HG03135 (cell line): ENCODE results near the gene GRM5.
"Not testable (repeated sequence)": the region's sequence is repeated elsewhere in the genome, so short reads cannot be mapped to it uniquely, and the experiment has no call there.

Source experiments
- ATAC-seq: cut with Tn5 transposase; IDR thresholded peaks from one replicate; pipeline ENCODE4 v1.9.1; 2021; ENCODE audit warnings: mild to moderate bottlenecking, moderate library complexity; ENCODE audit not compliant: unreplicated experiment

GRM5 gene

DNA sequence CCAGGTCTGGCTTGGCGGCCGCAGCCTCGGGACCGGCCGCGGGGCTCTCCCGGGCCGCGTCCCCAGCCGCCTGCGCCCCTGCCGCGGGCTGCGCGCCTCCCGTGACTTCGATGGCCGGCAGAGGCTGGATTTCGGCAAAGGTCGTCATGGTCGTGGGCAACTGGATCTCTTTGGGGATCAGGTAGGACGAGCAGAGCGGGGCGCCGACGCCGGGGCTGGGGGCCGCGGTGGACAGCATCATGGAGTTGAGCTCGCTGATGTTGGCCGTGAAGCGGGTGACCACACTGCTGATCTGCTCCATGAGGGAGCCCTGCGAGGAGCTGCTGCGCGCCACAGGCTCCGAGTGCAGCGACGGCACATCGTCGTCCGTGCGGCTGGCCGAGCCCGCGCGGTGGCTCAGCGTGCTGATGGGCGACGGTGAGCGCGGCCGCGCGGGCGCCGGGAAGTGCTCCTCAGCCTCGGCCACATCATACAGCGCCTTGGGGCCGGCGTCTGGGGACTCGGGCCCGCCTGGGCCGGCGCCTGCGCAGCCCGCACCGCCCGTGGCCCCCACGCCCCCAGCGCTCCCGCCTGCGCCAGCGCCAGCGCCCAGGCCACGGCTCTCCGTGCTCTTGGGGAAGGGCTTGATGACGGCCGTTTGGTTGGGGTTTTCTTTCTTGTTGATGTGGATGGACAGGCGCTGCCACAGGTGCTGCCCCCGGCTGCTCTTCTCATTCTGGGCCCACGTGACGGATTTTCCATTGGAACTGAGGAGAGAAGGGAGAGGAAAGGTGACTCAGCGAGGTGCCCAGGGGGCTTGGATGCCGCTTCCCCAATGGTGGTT lies 556.8 kb downstream of the GRM5 start:
- no peak for ATAC-seq

DNA sequence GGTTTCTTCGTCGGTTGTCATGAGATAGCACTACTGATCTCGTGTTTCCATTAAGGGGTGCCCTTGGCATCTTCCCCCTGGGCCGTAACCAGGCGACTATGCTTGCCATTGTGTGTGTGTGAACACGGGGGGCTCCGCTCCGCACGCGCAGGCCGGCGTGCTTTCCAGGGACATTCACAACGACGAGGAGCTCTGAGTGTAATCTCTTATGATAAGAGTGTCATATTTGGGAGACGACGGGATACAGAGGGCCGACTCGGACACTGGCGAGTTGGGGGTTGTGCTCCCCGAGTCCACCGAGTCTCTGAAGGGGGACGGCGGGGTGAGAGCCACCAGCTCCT lies 557.4 kb downstream of the GRM5 start:
- no peak for ATAC-seq

DNA sequence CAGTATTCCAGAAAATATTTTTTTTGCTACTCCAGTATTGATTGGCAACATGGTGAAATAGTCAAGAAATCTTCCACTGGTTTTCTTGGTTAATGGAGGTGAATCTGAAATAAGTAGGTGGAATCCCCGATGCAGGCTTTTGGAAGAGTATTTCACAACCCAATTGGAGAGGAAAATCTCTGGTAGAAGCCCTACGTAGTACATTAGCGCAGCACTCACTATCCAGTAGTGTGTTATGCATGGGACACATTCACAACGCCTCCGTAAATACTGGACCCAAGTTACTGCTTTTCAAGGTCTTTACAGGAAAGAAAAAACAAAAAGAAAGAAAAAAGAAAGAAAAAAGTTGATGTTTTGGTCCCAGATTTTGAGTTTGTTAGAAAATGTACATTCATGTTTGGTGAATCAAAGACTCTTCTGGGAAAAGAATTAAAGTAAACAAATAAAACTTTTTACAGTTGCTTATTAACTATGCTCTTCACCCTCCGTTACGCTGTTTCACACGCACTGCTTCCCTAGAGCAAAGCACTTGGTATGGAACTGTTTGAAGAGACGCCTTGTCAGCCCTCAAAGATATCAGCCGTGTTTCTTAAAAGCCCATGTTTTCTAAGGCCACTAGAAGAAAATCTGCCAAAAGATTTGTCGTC lies 557.9 kb downstream of the GRM5 start:
- no peak for ATAC-seq

DNA sequence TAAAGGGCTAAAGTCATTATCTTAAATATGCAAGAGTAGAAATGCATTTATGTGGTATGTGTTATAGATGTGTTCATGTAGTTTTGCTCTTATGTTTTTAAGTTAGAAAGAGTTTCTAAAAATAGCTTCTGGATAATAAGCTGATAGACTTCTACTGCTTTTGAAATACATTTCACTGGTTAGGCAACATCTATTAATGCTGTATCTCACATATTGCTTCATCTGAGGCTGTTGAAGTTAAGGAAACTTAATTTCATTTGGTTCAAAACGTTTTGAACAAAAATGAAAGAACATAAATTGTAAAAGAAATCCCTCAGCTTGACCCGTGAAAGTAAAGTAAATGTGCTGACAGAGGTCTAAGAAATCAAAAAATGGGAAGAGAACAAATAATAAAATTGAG lies 564.2 kb downstream of the GRM5 start:
- ATAC-seq: no peak

DNA sequence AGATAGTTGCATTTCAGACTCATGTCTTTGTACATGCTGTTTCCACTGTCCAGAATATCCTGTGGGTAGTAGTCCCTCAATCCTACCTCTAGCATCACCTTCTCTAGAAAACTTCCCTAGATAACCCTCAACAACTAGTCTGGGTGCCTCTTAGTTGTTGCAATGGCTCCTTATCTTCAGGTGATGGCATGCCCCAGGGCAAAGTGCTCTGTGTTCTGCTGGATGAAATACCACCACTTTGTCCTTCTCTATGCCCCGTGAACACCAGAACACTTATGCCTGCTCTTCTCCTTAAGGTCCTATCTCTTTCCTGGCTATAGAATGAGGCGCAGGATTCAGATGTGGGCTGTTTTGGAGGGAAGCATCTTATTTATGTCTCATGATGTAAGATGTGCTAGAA lies 569.9 kb downstream of the GRM5 start:
- no peak for ATAC-seq

DNA sequence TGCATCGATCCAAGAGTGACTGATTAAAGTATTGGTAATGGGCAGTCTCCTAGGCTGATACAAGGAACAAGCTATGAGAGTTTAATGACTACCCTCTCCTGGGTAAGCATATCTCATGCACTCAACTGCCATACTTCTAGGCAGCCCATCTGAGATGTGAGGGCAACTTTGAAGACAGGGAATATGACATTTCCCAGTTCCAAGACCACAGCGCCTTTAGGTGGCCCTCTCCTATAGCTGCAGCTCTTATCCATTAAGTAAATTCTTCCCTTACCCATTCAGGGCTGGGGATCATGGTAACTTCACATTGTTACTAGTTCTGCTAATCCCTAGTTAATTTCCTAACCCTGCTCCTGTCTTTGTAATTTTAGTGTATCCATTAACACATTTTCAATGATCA lies 570.9 kb downstream of the GRM5 start:
- no peak for ATAC-seq

DNA sequence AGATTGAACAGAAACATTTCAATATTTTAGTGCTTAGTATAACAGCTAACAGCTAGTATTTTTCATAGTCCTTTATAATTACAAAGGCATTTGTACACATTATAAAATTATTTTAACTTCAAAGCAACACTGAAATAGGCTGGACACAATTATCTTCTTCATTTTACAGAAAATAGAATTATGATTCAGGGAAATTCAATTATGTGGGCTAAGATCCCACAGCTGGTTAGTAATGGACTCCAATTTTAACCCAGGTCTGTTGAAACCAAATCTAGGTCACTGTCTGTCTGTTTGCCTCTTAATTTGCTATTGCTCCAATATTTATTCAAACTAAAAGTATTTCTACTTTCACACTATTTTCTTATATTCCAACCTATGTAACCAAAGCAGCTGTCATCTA lies 574.1 kb downstream of the GRM5 start:
- ATAC-seq: no peak

DNA sequence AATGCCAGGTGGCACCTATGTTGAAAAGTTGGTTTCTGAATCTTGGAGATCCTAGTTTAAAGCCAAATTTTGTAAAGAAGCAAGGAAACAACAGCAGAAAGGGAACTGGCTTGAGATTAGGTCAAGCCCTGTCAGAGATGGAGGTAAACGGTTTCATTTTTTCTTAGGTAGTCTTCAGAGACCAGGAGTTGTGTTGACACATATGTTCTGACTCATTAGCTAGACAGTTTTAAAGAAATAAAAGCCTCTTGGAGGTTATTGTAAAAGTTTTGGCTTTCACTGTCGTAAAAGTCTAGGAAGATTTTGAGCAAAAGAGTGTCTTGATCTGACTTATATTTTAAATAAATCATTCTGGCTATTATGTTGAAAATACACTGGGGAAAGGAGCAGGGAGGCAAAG lies 576.8 kb downstream of the GRM5 start:
- ATAC-seq: no peak

DNA sequence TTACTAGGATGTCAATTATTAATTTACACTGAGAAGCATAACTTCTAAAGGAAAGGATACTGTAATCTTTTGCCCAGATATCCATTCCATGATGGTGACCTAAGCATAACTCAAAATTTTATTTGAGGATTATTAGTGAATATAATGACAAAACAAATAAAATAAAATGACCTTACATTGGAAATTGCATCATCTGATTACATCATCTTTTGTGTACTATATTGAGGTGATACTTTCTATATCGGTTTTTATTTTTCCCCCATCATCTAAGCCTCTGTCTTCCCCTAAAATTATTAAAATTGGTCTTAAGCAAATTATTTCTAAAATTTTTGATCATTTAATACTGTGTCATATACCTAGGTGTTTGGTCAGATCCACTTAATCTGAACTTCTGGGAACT lies 578.1 kb downstream of the GRM5 start:
- no peak for ATAC-seq

DNA sequence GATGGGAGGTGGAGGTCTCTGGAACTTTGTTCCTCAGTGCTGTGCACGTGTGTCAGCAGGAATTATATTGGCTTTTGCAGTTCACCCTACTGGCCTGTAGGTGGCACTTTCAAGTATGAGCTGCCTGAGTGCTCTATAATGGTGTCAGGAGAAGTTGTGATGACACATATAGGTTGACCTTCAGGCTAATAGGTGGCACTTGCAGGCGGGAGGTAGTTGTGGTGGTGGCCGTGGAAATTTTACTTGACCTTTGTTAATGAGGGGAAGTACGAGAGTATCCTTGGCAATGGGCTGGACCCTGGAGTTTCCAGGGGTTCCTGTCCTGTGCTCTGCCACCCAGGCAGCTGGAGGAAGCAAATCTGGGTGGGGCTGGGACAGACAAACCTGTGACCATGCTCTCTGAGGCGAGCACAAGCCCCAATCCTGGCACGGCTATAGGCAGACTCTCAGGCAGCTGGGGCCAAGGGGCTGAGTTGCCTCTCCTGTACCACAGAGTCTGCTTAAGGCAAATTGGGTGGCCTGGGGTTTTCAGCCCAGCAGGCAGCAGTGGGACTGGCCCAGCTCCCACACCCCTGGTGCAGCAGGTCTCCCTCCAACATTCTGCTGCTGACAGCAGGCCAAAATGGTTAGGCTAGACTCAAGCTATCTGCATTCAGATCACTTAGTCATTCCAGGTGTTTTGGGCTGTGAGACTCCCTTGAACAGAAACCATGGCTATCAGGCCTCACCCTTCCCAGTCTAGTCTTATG lies 580.7 kb downstream of the GRM5 start:
- ATAC-seq: peak; percentile 77

DNA sequence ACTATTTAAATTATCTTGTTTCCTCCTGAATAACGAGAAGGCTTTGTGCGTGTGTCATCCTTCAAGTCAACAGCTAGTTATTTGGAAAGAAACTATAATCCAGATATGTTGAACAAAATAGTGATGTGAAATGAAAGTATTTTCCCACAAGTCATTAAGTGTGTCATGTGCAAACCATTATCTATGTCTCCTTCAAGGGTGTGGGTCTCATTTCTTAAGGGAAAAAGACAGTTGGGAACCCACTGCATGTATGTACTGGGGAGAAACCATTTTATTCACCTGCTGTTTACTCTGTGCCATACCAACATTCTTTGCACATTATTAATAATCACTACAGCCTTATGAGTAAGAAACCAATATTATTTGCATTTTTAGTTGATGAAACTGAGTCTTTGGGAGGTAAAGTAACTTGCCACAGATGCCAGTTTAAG lies 582.9 kb downstream of the GRM5 start:
- ATAC-seq: no peak

DNA sequence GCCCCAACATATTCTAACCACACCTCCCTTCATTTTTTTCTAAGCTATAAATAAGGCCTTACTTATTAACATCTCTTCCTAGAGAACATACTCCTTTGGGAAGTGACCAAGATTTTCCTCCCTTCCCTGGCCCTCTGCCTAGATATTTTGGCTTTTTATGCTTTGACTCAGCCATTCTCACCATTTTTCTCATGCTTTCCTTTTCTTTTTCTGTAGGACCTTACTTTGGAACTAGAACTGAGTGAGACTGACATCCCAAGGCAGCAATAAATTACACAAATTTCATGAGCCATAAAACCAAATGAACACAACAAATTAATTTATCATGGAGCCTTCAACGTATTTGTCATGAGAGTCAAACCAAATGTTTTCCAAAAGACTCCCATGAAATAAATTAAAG lies 585.6 kb downstream of the GRM5 start:
- no peak for ATAC-seq

DNA sequence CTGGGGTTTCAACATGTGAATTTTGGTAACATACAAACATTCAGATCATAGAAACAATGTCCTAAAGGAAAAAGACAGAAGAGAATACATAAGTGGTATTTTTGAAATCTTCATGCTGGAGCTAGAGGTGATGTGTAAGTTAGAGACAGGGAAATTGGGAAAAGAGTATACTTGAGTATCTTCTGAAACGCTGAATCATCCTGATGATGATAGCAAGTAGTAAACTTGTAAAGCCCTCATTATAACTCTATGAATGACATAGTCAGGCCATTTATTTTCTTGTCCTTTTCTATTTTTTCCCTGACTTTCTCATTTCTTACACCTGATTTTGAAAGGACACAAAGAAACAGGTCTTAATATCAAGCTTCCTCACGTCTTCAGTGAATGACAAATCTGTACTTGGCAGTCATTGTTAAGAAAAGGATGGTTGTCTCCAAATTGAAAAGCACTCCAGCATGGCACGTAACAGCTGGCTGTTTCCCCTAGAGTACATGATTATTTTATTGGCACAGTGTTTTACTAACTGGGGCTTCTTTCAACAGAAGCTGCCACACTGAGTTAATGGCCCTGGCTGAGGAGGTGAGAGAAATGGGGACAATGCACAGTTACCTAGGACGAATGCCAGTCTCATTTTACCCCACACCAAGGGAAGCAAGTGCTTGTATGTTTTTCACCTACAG lies 587.5 kb downstream of the GRM5 start:
- ATAC-seq: no peak

DNA sequence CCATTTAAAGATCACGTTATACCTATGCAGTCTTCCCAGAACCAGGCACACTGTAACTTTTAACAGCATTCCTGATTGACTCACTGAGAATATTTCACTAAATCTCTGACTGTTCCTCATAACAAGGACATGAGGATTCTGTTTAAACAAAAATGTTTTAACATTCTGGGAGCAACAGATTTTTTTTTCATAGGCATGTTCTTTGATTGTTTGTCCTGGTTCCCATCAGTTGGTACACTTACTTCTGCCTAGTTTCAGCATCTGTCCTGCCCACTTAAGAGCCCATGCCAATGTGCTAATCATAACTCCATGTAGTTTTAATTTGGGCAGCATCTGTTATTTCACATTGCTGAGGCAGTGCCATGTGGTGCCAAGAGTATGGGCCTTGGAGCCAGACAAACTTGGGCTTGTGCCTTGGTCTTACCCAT lies 589.8 kb downstream of the GRM5 start:
- no peak for ATAC-seq

DNA sequence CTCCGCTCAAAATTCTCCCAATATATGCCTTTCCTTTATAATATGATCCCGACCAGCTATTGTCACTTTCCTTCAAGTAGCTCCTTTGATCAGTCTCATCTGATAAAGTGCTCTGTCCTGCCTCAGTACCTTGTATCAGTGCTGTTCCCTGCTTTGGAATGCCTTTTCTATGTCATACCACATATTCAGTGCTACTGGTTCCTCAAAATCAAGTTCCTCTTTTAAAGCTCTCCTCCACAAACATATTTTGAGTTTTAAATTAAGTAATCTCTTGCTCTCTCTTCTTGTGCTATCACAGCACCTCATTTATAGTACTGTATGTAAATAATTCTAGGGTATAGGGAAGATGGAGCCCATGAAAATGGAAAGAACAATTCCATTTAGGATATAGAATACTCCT lies 591.1 kb downstream of the GRM5 start:
- no peak for ATAC-seq

DNA sequence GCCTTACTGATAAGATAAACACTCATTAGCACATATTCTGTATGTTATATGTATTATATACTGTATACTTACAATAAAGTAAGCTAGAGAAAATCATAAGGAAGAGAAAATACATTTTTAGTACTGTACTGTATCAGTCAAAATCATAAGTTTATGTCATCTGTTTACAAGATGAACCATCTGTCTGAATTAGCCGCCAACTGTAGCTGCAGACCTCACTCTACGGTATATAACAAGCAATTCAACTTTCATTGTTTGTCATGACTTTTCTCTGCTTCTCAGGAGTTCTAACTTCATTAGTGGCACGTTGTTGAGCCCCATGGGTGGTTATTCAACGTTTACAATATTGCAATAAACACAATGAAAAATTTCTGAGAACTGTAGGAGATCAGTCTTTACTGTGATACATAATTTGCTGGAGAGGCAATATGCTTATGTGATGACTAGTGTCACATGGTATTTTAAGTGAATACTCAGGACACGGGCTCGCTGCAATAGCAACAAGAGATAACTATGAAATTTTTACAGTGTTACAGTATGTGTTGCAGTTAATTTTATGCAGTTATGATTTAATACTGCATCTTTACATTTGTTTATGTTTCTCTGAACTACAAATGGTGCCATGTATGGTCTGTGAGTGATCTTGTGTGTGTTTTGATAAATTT lies 596.1 kb downstream of the GRM5 start:
- ATAC-seq: no peak

DNA sequence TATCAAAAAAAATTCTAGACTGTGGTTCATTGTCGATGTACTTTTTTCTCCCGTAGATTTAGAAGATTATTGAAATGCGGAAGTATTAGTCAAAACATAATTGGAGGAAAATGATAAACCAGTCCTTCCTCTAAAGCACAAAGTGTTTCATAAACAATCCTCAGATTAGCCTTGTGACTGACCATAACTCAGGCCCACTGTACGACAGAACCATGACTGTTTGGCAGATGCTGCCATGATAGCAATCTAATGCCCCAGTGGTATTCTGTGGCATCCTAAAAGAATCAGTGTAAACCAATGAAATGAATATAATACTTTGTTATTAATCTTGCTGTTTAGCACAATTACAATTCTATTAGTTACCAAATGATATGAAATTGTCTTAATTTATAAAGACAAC lies 601.3 kb downstream of the GRM5 start:
- ATAC-seq: no peak

DNA sequence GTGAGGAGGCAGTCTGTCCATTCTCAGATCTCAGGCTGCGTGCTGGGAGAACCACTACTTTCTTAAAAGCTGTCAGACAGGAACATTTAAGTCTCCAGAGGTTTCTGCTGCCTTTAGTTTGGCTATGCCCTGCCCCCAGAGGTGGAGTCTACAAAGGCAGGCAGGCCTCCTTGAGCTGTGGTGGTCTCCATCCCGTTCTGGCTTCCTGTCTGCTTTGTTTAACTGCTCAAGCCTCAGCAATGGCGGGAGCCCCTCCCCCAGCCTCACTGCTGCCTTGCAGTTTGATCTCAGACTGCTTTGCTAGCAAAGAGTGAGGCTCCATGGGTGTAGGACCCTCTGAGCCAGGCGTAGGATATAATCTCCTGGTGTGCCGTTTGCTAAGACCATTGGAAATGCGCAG lies 602.5 kb downstream of the GRM5 start:
- ATAC-seq: not testable (repeated sequence)

DNA sequence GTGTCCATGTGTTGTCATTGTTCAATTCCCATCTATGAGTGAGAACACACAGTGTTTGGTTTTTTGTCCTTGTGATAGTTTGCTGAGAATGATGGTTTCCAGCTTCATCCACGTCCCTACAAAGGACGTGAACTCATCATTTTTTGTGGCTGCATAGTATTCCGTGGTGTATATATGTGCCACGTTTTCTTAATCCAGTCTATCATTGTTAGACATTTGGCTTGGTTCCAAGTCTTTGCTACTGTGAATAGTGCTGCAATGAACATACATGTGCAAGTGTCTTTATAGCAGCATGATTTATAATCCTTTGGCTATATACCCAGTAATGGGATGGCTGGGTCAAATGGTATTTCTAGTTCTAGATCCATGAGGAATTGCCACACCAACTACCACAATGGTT lies 607.7 kb downstream of the GRM5 start:
- not testable (repeated sequence) for ATAC-seq

DNA sequence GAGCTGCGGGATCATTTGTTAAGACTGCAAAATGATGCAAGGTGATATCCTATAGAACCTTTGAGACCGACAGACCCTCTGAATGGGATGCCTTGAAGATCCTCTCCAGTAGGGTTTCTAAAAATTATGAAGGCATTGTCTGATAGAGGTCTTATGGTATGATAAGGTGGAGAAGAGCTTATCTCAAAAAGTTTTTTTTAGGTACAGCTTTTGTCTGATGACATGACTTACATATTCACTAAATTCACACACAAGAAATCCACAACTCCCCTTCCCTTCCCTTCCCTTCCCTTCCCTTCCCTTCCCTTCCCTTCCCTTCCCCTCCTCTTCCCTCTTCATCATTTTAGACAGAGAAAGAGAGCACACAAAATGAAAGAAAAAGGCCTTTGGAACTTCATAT lies 609.8 kb downstream of the GRM5 start:
- ATAC-seq: no peak

DNA sequence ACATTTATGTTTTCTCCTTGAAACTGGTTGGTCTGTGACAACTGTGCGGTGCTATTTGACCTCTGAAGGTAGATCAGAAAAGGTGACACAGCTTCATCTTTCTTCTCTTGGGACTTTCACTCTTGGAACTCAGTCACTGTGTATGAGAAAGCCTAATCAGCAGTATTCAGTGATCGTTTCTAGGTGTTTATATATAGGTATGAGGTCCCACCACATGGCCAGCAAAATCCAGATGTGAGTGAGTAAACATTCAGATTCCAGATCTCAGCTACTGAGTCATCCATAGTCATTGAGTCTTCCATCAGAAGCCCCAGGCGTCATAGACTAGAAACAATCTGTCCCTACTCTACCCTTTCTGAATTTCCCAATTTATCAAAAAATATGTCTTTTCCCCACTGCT lies 610.9 kb downstream of the GRM5 start:
- no peak for ATAC-seq
